ENCODE measurements around the gene CAMKK1.
A peak's percentile ranks its signal among the peaks of the same experiment; 100 is the strongest.

CAMKK1 gene

DNA sequence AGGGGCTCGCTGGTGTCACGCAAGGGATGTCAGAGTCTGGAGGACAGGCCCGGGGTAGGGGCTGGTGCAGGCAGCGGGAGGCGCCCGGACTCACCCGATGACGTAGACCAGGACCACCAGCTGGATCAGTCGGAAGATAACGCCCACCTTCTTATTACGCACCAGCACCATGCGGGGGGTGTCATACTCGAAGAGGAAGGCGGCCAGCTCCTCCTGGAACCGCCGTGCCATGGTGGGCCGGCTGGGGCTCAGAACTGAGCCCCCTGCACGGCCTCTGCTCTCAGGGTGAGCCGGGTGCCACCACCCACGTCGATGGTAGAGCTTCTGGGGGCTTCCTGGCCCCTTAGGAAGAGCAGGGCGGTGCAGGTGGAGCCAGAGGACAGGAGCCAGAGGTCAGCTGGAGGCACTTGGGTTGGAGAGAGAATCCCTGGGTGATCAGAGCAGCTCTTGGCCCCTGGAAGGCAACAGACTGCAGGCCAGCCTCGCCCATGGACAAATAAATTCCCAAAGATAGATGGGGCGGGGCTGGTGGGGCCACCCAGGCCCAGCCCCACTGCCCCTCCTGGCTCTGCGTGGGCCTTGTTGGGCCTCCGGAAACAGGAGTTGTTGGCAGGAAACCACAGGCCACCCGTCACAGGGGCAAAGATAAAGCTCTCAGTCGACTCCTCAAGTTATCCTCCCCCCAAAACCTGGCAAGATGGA, 23.3 kb upstream of the CAMKK1 start, which contains the start of gene P2RX1:
P2RX1 (minus strand) TSS at position 471 of the 702 bp plus-strand sequence; CDS start at position 231, 240 bp downstream.
- TF ChIP-seq, protein P1, sequence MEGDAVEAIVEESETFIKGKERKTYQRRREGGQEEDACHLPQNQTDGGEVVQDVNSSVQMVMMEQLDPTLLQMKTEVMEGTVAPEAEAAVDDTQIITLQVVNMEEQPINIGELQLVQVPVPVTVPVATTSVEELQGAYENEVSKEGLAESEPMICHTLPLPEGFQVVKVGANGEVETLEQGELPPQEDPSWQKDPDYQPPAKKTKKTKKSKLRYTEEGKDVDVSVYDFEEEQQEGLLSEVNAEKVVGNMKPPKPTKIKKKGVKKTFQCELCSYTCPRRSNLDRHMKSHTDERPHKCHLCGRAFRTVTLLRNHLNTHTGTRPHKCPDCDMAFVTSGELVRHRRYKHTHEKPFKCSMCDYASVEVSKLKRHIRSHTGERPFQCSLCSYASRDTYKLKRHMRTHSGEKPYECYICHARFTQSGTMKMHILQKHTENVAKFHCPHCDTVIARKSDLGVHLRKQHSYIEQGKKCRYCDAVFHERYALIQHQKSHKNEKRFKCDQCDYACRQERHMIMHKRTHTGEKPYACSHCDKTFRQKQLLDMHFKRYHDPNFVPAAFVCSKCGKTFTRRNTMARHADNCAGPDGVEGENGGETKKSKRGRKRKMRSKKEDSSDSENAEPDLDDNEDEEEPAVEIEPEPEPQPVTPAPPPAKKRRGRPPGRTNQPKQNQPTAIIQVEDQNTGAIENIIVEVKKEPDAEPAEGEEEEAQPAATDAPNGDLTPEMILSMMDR (IDR thresholded peaks at IDR 0.05), result no peak
- Mint-ChIP-seq H3K4me1 (peaks cover 25% of the 10 kb centered on the region), H3K27ac (no peak within 1 kb of the TSS), H3K4me3 (no peak within 1 kb of the TSS), H3K9me3 (no peaks in the 10 kb centered on the region), H3K27me3 (ENCODE audit: low read depth, poor library complexity) (peaks cover 6% of the 10 kb centered on the region), H3K36me3 (ENCODE audit: low read depth) (no peaks in the 10 kb centered on the region)
- no peak for DNase-seq

GRCh38 chr17:3915581-3915994, 22.7 kb upstream of the CAMKK1 start:
- H3K27ac Mint-ChIP-seq, result no peak overlapping the region
- TF ChIP-seq, protein P1 (IDR thresholded peaks at IDR 0.05), result no peak
- peaks cover 20% of the 10 kb centered on the region for H3K4me1 Mint-ChIP-seq
- peaks cover 7% of the 10 kb centered on the region for H3K27me3 Mint-ChIP-seq (ENCODE audit: low read depth, poor library complexity)
- H3K4me3 Mint-ChIP-seq, result no peak overlapping the region
- DNase-seq, result no peak
- no peaks in the 10 kb centered on the region for H3K36me3 Mint-ChIP-seq (ENCODE audit: low read depth)
- H3K9me3 Mint-ChIP-seq, result no peaks in the 10 kb centered on the region

DNA sequence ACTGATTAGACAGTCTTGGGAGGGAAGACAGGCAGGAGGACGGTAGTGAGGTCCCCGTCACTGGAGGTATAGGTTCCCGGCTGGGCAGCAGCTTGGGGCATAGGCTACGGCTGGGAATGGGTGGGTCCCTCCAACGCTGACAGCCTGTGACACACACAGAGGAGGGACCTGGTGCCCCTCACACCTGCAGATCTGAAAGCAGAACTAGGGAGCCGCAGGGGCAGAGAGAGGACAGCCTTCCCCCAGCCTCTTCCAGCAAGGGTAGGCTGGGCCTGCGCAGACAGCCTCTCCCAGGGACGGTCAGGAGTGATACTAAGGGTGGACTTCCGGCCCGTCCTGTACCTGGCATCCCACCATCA, 21.4 kb upstream of the CAMKK1 start:
- H3K4me3 Mint-ChIP-seq, result no peak overlapping the region
- peaks cover 20% of the 10 kb centered on the region for H3K4me1 Mint-ChIP-seq
- TF ChIP-seq, protein P1 (IDR thresholded peaks at IDR 0.05), result no peak
- no peak overlapping the region for H3K27ac Mint-ChIP-seq
- H3K27me3 Mint-ChIP-seq (ENCODE audit: low read depth, poor library complexity), result peaks cover 9% of the 10 kb centered on the region
- DNase-seq, result no peak
- no peaks in the 10 kb centered on the region for H3K9me3 Mint-ChIP-seq
- H3K36me3 Mint-ChIP-seq (ENCODE audit: low read depth), result no peaks in the 10 kb centered on the region

DNA sequence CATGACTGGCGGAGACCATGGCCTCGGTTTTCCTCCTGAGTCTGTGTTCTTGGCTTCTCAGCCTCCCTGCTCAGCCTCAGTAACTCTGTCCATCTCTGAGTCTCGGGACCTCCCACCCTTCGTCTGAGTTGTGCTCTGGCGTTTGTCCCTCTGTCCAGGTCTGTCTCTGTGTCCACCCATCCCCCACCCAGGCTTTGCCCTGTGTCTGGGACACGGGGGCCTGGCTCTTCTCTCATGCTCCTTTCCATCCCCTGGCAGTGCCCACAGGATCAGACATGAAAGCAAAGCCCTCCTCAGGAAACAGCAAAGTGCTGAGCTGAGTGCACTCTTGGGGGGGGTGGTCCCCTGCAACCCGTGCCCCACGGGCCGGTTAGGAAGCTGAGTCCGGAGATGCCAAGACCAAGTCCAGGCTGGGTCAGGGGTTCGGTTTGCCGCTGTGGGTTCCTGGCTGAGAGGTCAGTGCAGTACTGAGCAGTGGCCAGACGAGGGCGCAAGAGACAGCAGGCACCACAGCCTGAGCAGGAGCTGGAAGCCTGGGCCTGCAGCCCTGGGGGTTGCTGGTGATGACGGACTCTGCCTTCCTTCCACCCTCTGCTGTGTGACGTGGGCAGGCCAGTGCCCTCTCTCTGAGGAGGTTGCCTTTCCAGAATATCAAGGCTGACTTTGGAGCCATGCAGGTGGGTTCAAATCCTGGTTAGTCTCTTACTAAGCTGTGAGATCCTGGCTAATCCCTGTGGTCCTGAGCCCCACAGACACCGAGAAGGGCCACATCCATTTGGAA, 20.9 kb upstream of the CAMKK1 start:
- H3K9me3 Mint-ChIP-seq, result no peaks in the 10 kb centered on the region
- H3K4me1 Mint-ChIP-seq, result peaks cover 20% of the 10 kb centered on the region
- H3K4me3 Mint-ChIP-seq, result no peak overlapping the region
- H3K36me3 Mint-ChIP-seq (ENCODE audit: low read depth), result no peaks in the 10 kb centered on the region
- peak; percentile 90 for DNase-seq
- H3K27ac Mint-ChIP-seq, result no peak overlapping the region
- TF ChIP-seq, protein P1 (IDR thresholded peaks at IDR 0.05), result peak; percentile 94
- peaks cover 11% of the 10 kb centered on the region for H3K27me3 Mint-ChIP-seq (ENCODE audit: low read depth, poor library complexity)

GRCh38 chr17:3912827-3913226, 20.0 kb upstream of the CAMKK1 start:
- no peak for DNase-seq
- Mint-ChIP-seq H3K4me1 (peaks cover 16% of the 10 kb centered on the region), H3K4me3 (no peak overlapping the region), H3K27me3 (ENCODE audit: low read depth, poor library complexity) (peaks cover 11% of the 10 kb centered on the region), H3K27ac (no peak overlapping the region), H3K9me3 (no peaks in the 10 kb centered on the region), H3K36me3 (ENCODE audit: low read depth) (no peaks in the 10 kb centered on the region)
- TF ChIP-seq, protein P1 (IDR thresholded peaks at IDR 0.05), result no peak

Data from nephron progenitor cell (in vitro differentiated cells).